ENCODE measurements around the gene CTSC.

CTSC gene

DNA sequence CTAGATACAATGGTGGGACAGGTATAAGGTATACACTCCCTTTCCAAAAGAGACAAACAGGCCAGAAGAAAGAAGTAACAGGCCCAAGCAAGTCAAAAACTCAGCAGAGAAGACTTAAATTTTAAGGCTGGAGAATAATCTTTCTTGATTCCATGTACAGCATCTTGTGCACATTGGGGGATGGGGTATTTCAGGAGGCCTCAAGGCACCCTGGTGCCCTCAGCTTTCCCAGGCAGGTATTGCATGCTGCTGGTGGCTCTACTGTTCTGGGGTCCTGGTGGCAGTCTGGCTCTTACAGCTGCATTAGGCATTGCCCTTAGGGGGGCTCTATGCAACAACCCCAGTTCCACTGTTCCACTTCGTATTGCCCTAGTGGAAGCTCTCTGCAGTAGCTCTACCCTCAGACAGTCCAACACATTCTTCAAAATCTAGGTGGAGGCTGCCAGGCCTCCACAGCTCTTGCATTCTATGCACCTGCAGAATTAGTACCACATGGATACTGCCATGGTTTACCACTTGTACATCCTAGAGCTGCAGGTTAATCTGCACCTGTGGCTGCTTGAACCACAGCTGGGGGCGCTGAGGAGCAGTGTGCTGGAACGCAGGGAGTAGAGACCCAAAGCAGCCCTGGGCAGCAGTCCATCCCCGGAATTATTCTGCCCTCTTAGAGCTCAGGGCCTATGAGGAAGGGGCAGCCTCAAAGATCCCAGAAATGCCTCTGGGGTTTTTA is 4.2 kb upstream of the CTSC start:
- no peak overlapping the region for H3K4me3 ChIP-seq (ENCODE audit: low read length)
- TF ChIP-seq, protein P1, sequence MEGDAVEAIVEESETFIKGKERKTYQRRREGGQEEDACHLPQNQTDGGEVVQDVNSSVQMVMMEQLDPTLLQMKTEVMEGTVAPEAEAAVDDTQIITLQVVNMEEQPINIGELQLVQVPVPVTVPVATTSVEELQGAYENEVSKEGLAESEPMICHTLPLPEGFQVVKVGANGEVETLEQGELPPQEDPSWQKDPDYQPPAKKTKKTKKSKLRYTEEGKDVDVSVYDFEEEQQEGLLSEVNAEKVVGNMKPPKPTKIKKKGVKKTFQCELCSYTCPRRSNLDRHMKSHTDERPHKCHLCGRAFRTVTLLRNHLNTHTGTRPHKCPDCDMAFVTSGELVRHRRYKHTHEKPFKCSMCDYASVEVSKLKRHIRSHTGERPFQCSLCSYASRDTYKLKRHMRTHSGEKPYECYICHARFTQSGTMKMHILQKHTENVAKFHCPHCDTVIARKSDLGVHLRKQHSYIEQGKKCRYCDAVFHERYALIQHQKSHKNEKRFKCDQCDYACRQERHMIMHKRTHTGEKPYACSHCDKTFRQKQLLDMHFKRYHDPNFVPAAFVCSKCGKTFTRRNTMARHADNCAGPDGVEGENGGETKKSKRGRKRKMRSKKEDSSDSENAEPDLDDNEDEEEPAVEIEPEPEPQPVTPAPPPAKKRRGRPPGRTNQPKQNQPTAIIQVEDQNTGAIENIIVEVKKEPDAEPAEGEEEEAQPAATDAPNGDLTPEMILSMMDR (conservative IDR thresholded peaks at IDR 0.05; ENCODE audit: low read depth, low read length): no peak
- DNase-seq (ENCODE audit: low read depth): no peak

DNA sequence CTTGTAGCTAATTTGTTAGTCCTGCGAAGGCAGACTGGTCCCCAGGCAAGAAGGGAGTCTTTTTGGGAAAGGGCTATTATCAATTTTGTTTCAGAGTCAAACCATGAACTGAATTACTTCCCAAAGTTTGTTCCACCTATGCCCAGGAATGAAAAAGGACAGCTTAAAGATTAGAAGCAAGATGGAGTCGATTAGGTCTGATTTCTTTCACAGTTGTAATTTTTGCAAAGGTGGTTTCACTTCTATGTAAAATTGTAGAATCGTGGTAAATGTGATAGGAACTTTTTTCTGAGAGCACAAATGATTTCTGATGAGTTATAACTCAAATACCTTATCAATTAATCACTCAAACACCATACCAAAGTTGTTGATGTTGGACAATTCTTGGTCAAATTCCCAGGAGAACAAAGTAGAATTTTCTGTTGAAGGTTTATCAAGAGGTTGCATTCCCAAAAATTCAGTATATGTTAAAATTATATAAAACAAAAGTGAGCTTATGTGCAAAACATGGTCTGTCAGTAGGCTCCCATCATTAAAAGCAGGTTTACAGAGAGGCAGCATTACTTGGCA is 2.9 kb upstream of the CTSC start:
- TF ChIP-seq, protein P1 (conservative IDR thresholded peaks at IDR 0.05; ENCODE audit: low read depth, low read length): no peak
- no peak for DNase-seq (ENCODE audit: low read depth)
- no peak overlapping the region for H3K4me3 ChIP-seq (ENCODE audit: low read length)

DNA sequence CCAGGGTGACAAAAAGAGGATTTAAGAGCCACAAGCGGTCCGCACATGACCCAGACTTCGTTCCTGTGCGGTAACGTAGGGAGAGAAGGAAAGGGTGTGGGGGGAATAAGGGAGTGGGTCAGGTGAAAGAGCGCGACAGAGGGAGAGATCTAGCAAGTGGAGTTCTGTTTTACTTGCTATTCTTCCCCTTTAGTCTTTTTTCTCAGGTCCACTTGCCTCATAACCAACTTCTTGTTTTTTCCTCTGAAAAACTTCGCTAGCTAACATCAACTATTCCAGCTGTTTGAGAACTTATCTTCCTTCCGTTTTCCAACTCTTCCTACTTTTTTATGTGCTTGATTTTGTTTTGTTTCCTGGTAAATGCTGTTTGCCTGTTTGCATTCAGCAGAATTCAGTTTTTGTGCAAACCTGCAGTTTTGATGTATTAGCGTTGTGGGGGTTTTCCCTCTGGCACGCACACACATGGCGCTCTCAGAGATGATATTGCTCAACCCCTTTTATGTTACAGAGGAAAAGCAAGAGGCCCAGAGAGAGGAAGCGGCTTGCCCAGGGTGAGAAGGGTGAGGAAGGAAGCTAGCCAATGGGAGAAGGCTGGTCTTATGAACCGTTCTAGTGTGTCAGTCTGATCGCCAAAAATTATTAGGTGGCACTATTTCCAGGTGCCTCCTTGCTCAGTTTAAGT is 592 bp upstream of the CTSC start:
- TF ChIP-seq, protein P1 (conservative IDR thresholded peaks at IDR 0.05; ENCODE audit: low read depth, low read length): no peak
- H3K4me3 ChIP-seq (ENCODE audit: low read length): peak overlapping the region; percentile 93
- peak; percentile 34 for DNase-seq (ENCODE audit: low read depth)

DNA sequence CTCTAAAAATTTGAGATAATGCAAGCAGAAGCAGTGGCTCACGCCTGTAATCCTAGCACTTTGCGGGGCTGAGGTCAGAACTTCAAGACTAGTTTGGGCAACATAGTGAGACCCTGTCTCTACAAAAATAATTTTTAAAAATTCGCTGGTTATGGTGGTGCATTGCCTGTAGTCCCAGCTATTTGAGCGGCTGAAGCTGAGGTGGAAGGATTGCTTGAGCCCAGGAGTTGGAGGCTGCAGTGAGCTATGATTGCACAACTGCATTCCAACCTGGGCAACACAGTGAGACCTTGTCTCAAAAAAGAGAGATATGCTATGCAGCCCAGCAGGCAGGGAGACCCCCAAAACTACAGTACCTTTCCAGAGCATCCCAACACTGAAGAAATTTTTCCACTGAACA is 2.3 kb downstream of the CTSC start:
- no peak overlapping the region for H3K4me3 ChIP-seq (ENCODE audit: low read length)
- TF ChIP-seq, protein P1 (conservative IDR thresholded peaks at IDR 0.05; ENCODE audit: low read depth, low read length): no peak
- DNase-seq (ENCODE audit: low read depth): no peak

DNA sequence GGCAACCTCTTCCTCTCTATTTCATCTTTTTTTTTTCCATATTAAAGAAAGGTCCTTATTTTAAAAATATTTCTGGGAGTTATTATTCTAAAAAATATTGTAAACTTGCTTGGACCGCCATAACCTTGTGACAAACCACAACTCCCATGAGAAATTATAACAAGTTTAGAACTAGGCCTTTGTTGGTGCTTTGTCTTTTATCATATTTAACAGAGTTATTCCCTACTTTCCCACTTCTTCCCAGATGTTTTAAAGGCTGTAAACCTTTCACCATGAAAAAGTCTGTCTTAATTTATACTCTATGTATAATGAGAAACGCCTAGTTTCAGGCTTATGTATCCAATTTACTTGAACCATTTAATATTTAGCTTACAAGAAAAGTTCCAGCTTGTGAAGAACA is 3.7 kb downstream of the CTSC start:
- TF ChIP-seq, protein P1 (conservative IDR thresholded peaks at IDR 0.05; ENCODE audit: low read depth, low read length): no peak
- H3K4me3 ChIP-seq (ENCODE audit: low read length): no peak overlapping the region
- no peak for DNase-seq (ENCODE audit: low read depth)

DNA sequence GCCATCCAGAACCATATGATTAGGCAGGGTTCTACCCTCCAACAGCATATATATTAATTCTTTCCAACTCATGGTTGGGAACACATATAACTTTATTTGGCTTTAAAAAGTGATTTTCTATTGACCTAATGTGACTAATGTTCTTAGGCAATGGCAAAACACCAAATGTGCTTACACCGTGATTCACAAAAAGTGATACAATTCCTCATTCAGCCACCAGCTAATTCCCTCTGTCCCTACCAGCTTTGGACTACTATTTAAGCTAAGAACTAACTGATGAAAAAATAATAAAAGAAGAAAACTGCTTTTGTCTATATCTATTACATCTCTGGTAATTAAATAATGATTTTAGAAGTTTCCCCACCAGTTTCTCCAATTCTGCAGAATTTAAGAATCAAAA is 4.7 kb downstream of the CTSC start:
- no peak for DNase-seq (ENCODE audit: low read depth)
- H3K4me3 ChIP-seq (ENCODE audit: low read length): no peak overlapping the region
- TF ChIP-seq, protein P1 (conservative IDR thresholded peaks at IDR 0.05; ENCODE audit: low read depth, low read length): no peak

Measured in retinal pigment epithelial cell (primary cell).